H9 (cell line): ENCODE measurements around the gene DOCK2. TPM values are rescaled to one million over a fixed set of nuclear protein-coding genes. Genes with fewer than 3 reads are reported as not detected.

Experiments
- DNase-seq: peaks from one replicate; pipeline ENCODE4 v3.0.0-alpha.2; 2017
- H2AFZ ChIP-seq: one replicate; pipeline ENCODE4 v1.6.1; 2013; ENCODE audit warnings: mild to moderate bottlenecking, low read length, control low read depth, moderate library complexity
- H2AK5ac ChIP-seq: 2 replicates; pipeline ENCODE4 v1.6.1; 2013; ENCODE audit warnings: low read length, control low read depth, mixed read lengths; ENCODE audit not compliant: insufficient read length
- H2BK120ac ChIP-seq: one replicate; pipeline ENCODE4 v1.6.1; 2013; ENCODE audit warnings: low read depth, mild to moderate bottlenecking, low read length, control low read depth, inconsistent platforms; ENCODE audit not compliant: poor library complexity, severe bottlenecking
- H2BK12ac ChIP-seq: 2 replicates; pipeline ENCODE4 v1.6.1; 2013; ENCODE audit warnings: low read length, control low read depth, mixed read lengths, low read depth; ENCODE audit not compliant: insufficient read length
- H2BK15ac ChIP-seq: 2 replicates; pipeline ENCODE4 v1.6.1; 2013; ENCODE audit warnings: low read depth, low read length, control low read depth
- H2BK20ac ChIP-seq: one replicate; pipeline ENCODE4 v1.6.1; 2013; ENCODE audit warnings: low read depth, mild to moderate bottlenecking, low read length, control low read depth, inconsistent platforms; ENCODE audit not compliant: poor library complexity, severe bottlenecking
- H2BK5ac ChIP-seq: 2 replicates; pipeline ENCODE4 v1.6.1; 2013; ENCODE audit warnings: low read length, control low read depth, mixed read lengths; ENCODE audit not compliant: insufficient read length
- H3K14ac ChIP-seq: 2 replicates; pipeline ENCODE4 v1.6.1; 2013; ENCODE audit warnings: low read length, control low read depth; ENCODE audit not compliant: insufficient read depth
- H3K18ac ChIP-seq: 2 replicates; pipeline ENCODE4 v1.6.1; 2013; ENCODE audit warnings: low read depth, mild to moderate bottlenecking, mixed read lengths, low read length, control low read depth; ENCODE audit not compliant: insufficient read length
- H3K23ac ChIP-seq: 2 replicates; pipeline ENCODE4 v1.6.1; 2013; ENCODE audit warnings: low read length, control low read depth, mixed read lengths, low read depth; ENCODE audit not compliant: insufficient read length
- H3K23me2 ChIP-seq: 2 replicates; pipeline ENCODE4 v1.6.1; 2013; ENCODE audit warnings: low read depth, mild to moderate bottlenecking, mixed read lengths, low read length, control low read depth; ENCODE audit not compliant: insufficient read length, poor library complexity, severe bottlenecking
- H3K27ac ChIP-seq: 2 replicates; pipeline ENCODE4 v1.5.1; 2013; ENCODE audit warnings: low read length, control low read depth, mixed read lengths, low read depth; ENCODE audit not compliant: insufficient read length
- H3K27me3 ChIP-seq: 2 replicates; pipeline ENCODE4 v1.6.1; 2013; ENCODE audit warnings: low read length, control low read depth, inconsistent platforms; ENCODE audit not compliant: insufficient read depth
- H3K4ac ChIP-seq: 2 replicates; pipeline ENCODE4 v1.6.1; 2013; ENCODE audit warnings: low read depth, mild to moderate bottlenecking, control low read depth, inconsistent platforms, low read length, moderate library complexity
- H3K4me1 ChIP-seq: 2 replicates; pipeline ENCODE4 v1.6.1; 2013; ENCODE audit warnings: low read length, control low read depth, inconsistent platforms; ENCODE audit not compliant: insufficient read depth
- H3K4me2 ChIP-seq: 2 replicates; pipeline ENCODE4 v1.6.1; 2013; ENCODE audit warnings: low read length, control low read depth, mixed read lengths; ENCODE audit not compliant: insufficient read length, insufficient read depth
- H3K56ac ChIP-seq: 2 replicates; pipeline ENCODE4 v1.6.1; 2013; ENCODE audit warnings: low read depth, mild to moderate bottlenecking, mixed read lengths, low read length, control low read depth; ENCODE audit not compliant: insufficient read length
- H3K79me1 ChIP-seq: 2 replicates; pipeline ENCODE4 v1.6.1; 2013; ENCODE audit warnings: low read depth, mild to moderate bottlenecking, moderate library complexity, low read length, control low read depth, inconsistent platforms; ENCODE audit not compliant: insufficient read depth, poor library complexity, severe bottlenecking
- H3K79me2 ChIP-seq: 2 replicates; pipeline ENCODE4 v1.6.1; 2013; ENCODE audit warnings: low read length, control low read depth, inconsistent platforms; ENCODE audit not compliant: insufficient read depth
- H3K9ac ChIP-seq: 2 replicates; pipeline ENCODE4 v1.6.1; 2013; ENCODE audit warnings: low read length, control low read depth, mixed read lengths; ENCODE audit not compliant: insufficient read length; ENCODE audit errors: extremely low read depth
- H3K9me3 ChIP-seq: one replicate; pipeline ENCODE4 v1.6.1; 2013; ENCODE audit warnings: low read depth, low read length, inconsistent platforms; ENCODE audit not compliant: control insufficient read depth
- H3T11ph ChIP-seq: one replicate; pipeline ENCODE4 v1.6.1; 2013; ENCODE audit warnings: mild to moderate bottlenecking, low read length, control low read depth, inconsistent platforms
- H4K20me1 ChIP-seq: one replicate; pipeline ENCODE4 v1.6.1; 2013; ENCODE audit not compliant: control insufficient read depth, insufficient read length, insufficient read depth
- H4K5ac ChIP-seq: 2 replicates; pipeline ENCODE4 v1.6.1; 2013; ENCODE audit warnings: low read depth, mild to moderate bottlenecking, mixed read lengths, low read length, control low read depth; ENCODE audit not compliant: insufficient read length
- H4K8ac ChIP-seq: replicated peaks from 2 replicates; pipeline ENCODE4 v1.6.1; 2013; ENCODE audit warnings: low read length, control low read depth, mixed read lengths, low read depth; ENCODE audit not compliant: insufficient read length
- H4K91ac ChIP-seq: 2 replicates; pipeline ENCODE4 v1.6.1; 2013; ENCODE audit warnings: low read depth, mild to moderate bottlenecking, moderate library complexity, mixed read lengths, low read length, control low read depth; ENCODE audit not compliant: insufficient read length
- H3K27ac Mint-ChIP-seq, 3 experiments: 2 replicates in 2 of 3; 3 replicates in 1 of 3; pipeline ENCODE4 v1.8.0; 2020 to 2021; ENCODE audit warnings: mixed read lengths in 3 of 3, mild to moderate bottlenecking in 1 of 3, moderate library complexity in 1 of 3
- H3K27me3 Mint-ChIP-seq: 2 replicates; pipeline ENCODE4 v1.8.0; 2021; ENCODE audit warnings: low read depth, mild to moderate bottlenecking, moderate library complexity, mixed read lengths
- H3K36me3 Mint-ChIP-seq, 3 experiments: 2 replicates in 2 of 3; 3 replicates in 1 of 3; pipeline ENCODE4 v1.8.0; 2020 to 2021; ENCODE audit warnings: low read depth in 3 of 3, mixed read lengths in 3 of 3; ENCODE audit not compliant: insufficient read depth in 1 of 3
- H3K4me1 Mint-ChIP-seq, 2 experiments: 2 replicates each; pipeline ENCODE4 v1.8.0; 2020; ENCODE audit warnings: mixed read lengths in 2 of 2
- H3K4me3 Mint-ChIP-seq, 2 experiments: 2 replicates in 1 of 2; 3 replicates in 1 of 2; pipeline ENCODE4 v1.8.0; 2020 to 2021; ENCODE audit warnings: mild to moderate bottlenecking in 2 of 2, mixed read lengths in 2 of 2, moderate library complexity in 1 of 2
- H3K9me3 Mint-ChIP-seq, 2 experiments: 2 replicates in 1 of 2; 3 replicates in 1 of 2; pipeline ENCODE4 v1.8.0; 2020; ENCODE audit warnings: mild to moderate bottlenecking in 2 of 2, mixed read lengths in 2 of 2, moderate library complexity in 1 of 2
- CTCF ChIP-seq: fragments of 200-600 bp; sonication (generic); conservative IDR thresholded peaks from 3 replicates; pipeline ENCODE4 v1.8.0; 2021; ENCODE audit warnings: antibody characterized with exemption, mild to moderate bottlenecking
- total RNA-seq: library from RNA; stranded (reverse); gene quantifications from 2 replicates; pipeline ENCODE4 v1.2.1, GENCODE V29; 2021

The DOCK2 gene
- total RNA-seq, 1 experiment from 2014 or later: 7.8 TPM

- Mint-ChIP-seq H3K9me3 (no peaks in the 10 kb centered on the region; a peak in 1 of 5 replicates), H3K4me3 (no peak overlapping the region), H3K36me3 (peaks cover 0 to 7% (median 1%) of the 10 kb centered on the region in 3 experiments; a peak in 2 of 7 replicates), H3K4me1 (peaks cover 0 to 8% of the 10 kb centered on the region in 2 experiments; a peak in 2 of 4 replicates), H3K27me3 (no peaks in the 10 kb centered on the region), H3K27ac (no peak overlapping the region)
- H3K9me3 ChIP-seq: no peaks in the 10 kb centered on the region
- no peak overlapping the region for H3K27ac ChIP-seq
- no peak overlapping the region for H2BK120ac ChIP-seq
- H2BK20ac ChIP-seq: no peak overlapping the region
- no peak overlapping the region for H2AFZ ChIP-seq
- H3K4me2 ChIP-seq: no peak overlapping the region
- no peak overlapping the region for H3K14ac ChIP-seq
- no peaks in the 10 kb centered on the region for H3K23me2 ChIP-seq
- TF ChIP-seq CTCF: no peak
- H3K56ac ChIP-seq: no peak overlapping the region
- H2BK12ac ChIP-seq: no peak overlapping the region
- no peaks in the 10 kb centered on the region for H3K27me3 ChIP-seq
- no peaks in the 10 kb centered on the region for H3K79me1 ChIP-seq
- H2BK5ac ChIP-seq: no peak overlapping the region
- no peak overlapping the region for H4K5ac ChIP-seq
- H3K4ac ChIP-seq: no peak overlapping the region
- H3K9ac ChIP-seq: no peak overlapping the region
- no peak overlapping the region for H4K91ac ChIP-seq
- no peak overlapping the region for H3K23ac ChIP-seq
- H4K8ac ChIP-seq: no peak overlapping the region
- H3K4me1 ChIP-seq: no peaks in the 10 kb centered on the region
- H2AK5ac ChIP-seq: no peak overlapping the region
- H3T11ph ChIP-seq: no peak overlapping the region
- H2BK15ac ChIP-seq: no peak overlapping the region
- no peak for DNase-seq
- no peak overlapping the region for H3K18ac ChIP-seq
- H4K20me1 ChIP-seq: no peaks in the 10 kb centered on the region
- no peaks in the 10 kb centered on the region for H3K79me2 ChIP-seq
Measured at GRCh38 chr5:169712428-169712827, 75.4 kb downstream of the DOCK2 start.
